Urinary bladder (tissue), 4 donors: ENCODE measurements around the gene DGUOK. TPM values are rescaled to one million over a fixed set of nuclear protein-coding genes. Genes with fewer than 3 reads are reported as not detected.

Experiments used
- DNase-seq: peaks from one replicate; pipeline ENCODE4 v3.0.0-alpha.2; 2015; ENCODE audit errors: extremely low spot score
- H3K27ac ChIP-seq: one replicate; pipeline ENCODE4 v1.5.1; 2013; ENCODE audit warnings: low read depth, mild to moderate bottlenecking, moderate library complexity
- H3K36me3 ChIP-seq: one replicate; pipeline ENCODE4 v1.6.1; 2013; ENCODE audit warnings: mild to moderate bottlenecking, moderate library complexity; ENCODE audit not compliant: insufficient read depth
- H3K4me1 ChIP-seq: one replicate; pipeline ENCODE4 v1.6.1; 2013; ENCODE audit warnings: mild to moderate bottlenecking, moderate library complexity; ENCODE audit not compliant: insufficient read depth
- H3K4me3 ChIP-seq: one replicate; pipeline ENCODE4 v1.5.1; 2013; ENCODE audit warnings: low read depth, low read length
- WGBS: extraction: QIAGEN DNeasy Blood & Tissue Kit; methylation state at CpG from one replicate; pipeline ENCODE4 v1.1.7; 2013; 5-methylcytosine and 5-hydroxymethylcytosine counted together
- polyA plus RNA-seq: library from polyadenylated mRNA; stranded (reverse); fragments of 200-250 nt; gene quantifications from one replicate; pipeline ENCODE4 v1.2.3, GENCODE V29; 2013
- total RNA-seq: library from RNA; depleted of rRNA; stranded (reverse); fragments of >200 nt; gene quantifications from one replicate; pipeline ENCODE4 v1.2.3, GENCODE V29; 2014
- donor health status: healthy with polysubstance abuse.
- donor health status: healthy.

The DGUOK gene
- total and polyA plus RNA-seq, 2 donors = 34.2 to 82.5 TPM

DNA sequence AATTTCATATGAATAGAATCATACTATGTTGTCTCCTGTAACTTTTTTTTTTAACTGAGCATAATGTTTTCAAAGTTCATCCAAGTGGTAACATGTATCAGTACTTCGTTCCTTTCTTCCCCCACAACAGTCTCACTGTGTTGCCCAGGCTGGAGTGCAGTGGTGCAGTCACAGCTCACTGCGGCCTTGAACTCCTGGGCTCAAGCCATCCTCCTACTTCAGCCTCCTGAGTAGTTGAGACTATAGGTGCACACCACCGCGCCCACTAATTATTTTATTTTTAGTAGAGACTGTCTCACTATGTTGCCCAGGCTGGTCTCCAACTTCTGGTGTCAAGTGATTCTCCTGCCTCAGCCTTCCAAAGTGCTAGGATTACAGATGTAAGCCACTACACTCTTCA is 34.6 kb downstream of the DGUOK start:
- Histone ChIP-seq H3K36me3 (peaks cover 6% of the 10 kb centered on the region), H3K4me1 (no peaks in the 10 kb centered on the region), H3K4me3 (no peak overlapping the region), H3K27ac (no peak overlapping the region)
- no peak for DNase-seq
- 96% methylated on average over 4 of the region's 4 CpGs for WGBS

DNA sequence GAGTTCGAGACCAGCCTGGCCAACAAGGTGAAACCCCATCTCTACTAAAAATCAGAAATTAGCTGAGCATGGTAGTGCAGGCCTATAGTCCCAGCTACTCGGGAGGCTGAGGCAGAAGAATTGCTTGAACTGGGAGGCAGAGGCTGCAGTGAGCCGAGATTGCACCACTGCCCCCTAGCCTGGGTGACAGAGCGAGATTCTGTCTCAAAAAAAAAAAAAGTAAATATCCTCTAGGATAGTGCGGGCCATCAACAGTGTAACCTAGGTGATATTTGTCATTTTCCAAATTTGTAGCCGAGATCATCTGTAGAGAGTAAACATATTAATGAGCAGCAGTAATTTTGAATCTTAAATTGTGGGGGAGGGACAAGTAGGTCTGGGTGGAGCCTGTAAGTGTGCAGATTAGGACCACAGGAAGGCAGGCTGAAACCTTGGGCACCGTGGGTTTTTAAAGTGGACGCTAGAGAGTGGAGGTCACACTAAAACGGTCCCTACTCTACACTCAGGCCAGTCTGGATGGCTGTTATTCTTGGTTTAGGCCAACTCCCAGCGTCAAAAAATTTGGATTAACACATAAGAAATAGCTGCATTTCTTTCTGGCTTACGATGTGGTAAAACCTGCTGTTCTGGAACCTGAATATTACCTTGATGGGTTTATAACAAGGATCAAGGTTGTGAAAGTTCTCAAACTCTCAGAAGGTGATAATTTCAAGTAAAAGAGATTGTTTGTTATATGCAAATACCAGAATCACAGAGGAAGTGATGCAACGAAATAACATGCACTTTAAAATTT is 35.3 kb downstream of the DGUOK start:
- H3K27ac ChIP-seq = no peak overlapping the region
- H3K4me3 ChIP-seq = no peak overlapping the region
- no peak for DNase-seq
- no peaks in the 10 kb centered on the region for H3K4me1 ChIP-seq
- WGBS = 87% methylated on average over 12 of the region's 12 CpGs
- peaks cover 6% of the 10 kb centered on the region for H3K36me3 ChIP-seq

DNA sequence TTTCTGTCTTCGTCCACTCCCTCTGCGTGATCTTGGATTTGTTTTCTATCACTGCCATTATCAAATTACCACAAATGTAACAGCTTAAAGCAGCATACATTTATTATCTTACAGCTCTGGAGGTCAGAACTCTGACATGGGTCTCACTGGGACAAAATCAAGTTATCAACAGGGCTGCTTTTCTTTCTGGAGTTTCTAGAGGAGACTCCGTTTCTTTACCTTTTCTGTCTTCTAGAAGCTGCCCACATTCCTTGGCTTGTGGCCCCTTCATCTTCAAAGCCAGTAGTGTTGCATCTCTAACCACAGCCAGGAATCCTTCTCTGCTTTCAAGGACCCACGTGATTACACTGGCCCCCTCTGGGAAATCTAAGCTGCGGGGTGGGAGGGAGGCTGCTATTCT is 36.1 kb downstream of the DGUOK start:
- no peak for DNase-seq
- Histone ChIP-seq H3K36me3 (peaks cover 6% of the 10 kb centered on the region), H3K4me1 (no peaks in the 10 kb centered on the region), H3K27ac (no peak overlapping the region), H3K4me3 (no peak overlapping the region)
- 92% methylated on average over 5 of the region's 5 CpGs for WGBS

DNA sequence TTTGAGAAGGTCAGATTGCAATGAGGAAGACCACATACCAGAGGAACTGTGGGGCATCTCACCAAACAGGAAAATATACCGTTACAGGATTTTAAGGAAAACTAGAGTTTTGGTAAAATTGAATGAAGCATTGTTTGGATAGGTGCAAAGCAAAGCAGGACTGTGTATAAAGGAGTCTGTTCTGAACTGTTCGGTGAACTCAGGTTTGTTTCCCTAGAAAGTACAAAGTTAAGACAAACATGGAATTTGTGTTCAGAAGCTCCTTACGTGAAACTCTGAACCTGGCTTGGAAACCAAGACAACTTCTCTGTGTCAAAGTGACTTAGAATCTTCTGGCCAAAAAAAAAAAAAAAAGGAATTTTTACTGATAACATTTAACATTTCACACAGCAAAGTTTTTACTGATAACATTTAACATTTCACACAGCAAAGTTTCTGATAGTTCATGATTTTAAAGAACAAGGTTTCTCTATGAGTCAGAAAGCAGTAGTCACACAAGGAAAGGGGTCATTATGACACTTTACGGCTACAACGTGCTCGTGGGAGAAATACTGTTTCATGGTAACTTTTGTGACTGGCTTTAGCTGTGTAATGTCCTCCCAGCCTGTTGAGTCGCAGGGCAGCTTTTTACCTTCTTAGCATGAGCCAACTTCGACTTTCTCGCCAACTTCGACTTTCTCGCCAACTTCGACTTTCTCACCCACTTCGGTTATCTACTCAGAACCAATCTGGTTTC is 36.9 kb downstream of the DGUOK start:
- Histone ChIP-seq H3K36me3 (peaks cover 3% of the 10 kb centered on the region), H3K4me1 (no peaks in the 10 kb centered on the region), H3K27ac (no peak overlapping the region), H3K4me3 (no peak overlapping the region)
- WGBS = 78% methylated on average over 13 of the region's 13 CpGs
- no peak for DNase-seq

DNA sequence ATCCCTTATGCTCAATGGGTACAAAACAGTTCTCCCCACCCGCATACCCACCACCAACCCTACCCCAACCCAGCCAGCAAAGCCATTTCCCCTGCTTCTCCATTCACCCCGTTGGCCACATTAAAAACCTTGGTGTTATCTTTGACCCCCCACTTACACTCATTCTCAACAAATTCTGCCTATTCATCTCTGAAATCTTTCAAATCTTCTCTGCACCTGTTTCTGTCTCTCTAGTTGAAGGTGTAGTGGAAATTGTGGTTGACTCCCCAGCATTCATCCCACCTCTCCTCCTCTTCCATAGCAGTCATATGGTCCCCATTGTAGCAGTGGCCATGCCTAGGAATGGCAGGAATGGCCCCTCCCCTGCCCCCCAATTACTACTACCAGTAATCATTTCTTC is 37.5 kb downstream of the DGUOK start:
- H3K27ac ChIP-seq = no peak overlapping the region
- no peaks in the 10 kb centered on the region for H3K36me3 ChIP-seq
- no peak overlapping the region for H3K4me3 ChIP-seq
- 87% methylated on average over 2 of the region's 2 CpGs for WGBS
- no peak for DNase-seq
- no peaks in the 10 kb centered on the region for H3K4me1 ChIP-seq

DNA sequence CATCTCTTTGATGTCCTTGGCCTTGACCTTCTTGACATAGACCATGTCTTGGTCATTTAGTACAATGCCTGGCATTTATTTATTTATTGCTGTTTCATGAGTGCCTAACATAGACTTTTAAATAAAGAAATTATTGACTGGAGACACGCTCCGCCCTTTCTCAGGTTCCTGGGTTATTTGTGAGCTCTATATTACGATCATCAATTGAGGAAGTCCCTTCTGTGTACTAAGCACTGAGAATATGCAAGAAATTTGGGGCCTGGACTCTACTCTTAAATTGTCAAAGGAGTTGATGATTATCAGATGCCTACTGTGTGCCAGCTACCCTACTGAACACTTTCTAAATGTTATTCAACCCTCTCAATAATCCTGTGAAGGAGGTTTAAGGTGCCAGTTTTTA is 38.4 kb downstream of the DGUOK start:
- Histone ChIP-seq H3K4me1 (no peaks in the 10 kb centered on the region), H3K4me3 (no peak overlapping the region), H3K27ac (no peak overlapping the region), H3K36me3 (no peaks in the 10 kb centered on the region)
- no peak for DNase-seq
- 95% methylated on average over 3 of the region's 3 CpGs for WGBS

DNA sequence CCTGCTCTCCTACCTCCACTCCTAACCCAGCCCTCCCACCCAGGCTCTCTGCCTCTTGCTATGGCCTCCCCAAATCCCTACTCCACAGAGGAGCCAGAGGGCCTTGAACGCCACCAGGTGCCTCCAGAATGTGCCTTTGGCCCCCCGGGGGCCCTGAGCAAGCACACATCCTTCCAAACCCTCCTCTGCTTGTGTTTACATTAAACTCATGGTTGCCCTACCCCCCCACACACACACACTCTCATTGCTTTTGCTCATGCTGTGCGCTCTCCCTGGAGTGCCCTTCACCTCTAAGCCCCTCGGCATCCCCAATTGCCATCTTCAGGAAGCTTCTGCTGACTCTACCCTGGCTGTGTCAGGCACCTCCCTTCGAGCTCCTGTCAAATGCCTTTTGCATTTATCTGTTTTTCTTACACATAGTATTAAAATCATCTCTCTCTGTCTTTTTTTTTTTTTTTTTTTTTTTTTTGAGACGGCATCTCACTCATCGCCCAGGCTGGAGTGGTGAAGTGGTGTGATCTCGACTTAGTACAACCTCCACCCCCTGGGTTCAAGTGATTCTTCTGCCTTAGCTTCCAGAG is 41.8 kb downstream of the DGUOK start:
- DNase-seq = no peak
- Histone ChIP-seq H3K4me1 (no peaks in the 10 kb centered on the region), H3K27ac (no peak overlapping the region), H3K36me3 (no peaks in the 10 kb centered on the region), H3K4me3 (no peak overlapping the region)
- 85% methylated on average over 8 of the region's 8 CpGs for WGBS

DNA sequence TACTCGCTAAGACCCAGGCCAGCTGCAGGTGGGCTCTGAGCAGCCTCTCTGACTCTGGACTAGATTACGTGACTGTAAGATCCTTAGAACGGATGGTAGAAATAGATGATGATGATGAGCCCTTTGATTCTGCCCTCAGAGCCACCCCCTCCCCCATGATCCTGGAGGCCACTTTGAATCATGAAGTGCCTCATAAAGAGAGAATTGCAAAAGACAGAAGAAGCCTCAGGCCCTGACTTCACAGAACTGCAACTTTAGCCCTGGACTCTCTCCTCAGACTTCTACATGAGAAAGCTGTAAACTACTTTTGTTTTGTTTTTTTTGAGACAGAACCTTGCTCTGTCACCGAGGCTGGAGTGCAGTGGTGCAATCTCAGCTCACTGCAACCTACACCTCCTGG is 42.7 kb downstream of the DGUOK start:
- 79% methylated on average over 4 of the region's 4 CpGs for WGBS
- DNase-seq = no peak
- no peaks in the 10 kb centered on the region for H3K36me3 ChIP-seq
- H3K4me1 ChIP-seq = no peaks in the 10 kb centered on the region
- H3K4me3 ChIP-seq = no peak overlapping the region
- H3K27ac ChIP-seq = no peak overlapping the region

DNA sequence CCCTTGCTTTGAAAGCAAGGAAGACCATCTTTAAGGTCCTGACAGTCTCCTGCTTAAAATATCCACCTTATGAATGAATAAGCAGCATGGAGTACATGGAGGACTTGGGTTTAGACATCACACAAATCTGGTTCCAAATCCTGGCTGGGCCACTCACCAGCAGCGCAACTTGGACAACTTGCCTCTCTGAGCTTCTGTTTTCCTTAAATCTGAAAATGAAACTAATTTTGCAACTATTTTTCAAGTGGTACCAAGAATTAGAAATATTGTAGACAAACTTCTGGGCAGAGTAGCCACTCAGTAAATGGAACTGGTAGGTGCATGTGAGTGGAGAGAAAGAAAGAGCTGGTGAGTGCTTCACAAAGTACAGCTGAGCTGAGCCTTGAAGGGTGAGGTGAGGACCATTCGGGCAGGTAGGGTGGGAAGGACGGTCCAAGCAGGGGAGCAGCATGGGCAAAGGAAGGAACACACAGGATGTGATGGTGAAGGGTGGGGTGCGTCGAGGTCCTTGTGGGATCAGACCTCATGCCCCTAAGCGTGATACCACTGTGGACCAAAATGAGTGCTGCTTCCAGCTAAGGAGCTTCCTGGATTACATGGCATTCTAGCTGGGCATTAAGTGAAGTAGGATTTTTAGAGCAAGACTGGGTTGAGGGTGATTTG is 43.6 kb downstream of the DGUOK start:
- Histone ChIP-seq H3K4me3 (no peak overlapping the region), H3K36me3 (no peaks in the 10 kb centered on the region), H3K4me1 (no peaks in the 10 kb centered on the region), H3K27ac (no peak overlapping the region)
- 90% methylated on average over 6 of the region's 6 CpGs for WGBS
- DNase-seq = no peak

DNA sequence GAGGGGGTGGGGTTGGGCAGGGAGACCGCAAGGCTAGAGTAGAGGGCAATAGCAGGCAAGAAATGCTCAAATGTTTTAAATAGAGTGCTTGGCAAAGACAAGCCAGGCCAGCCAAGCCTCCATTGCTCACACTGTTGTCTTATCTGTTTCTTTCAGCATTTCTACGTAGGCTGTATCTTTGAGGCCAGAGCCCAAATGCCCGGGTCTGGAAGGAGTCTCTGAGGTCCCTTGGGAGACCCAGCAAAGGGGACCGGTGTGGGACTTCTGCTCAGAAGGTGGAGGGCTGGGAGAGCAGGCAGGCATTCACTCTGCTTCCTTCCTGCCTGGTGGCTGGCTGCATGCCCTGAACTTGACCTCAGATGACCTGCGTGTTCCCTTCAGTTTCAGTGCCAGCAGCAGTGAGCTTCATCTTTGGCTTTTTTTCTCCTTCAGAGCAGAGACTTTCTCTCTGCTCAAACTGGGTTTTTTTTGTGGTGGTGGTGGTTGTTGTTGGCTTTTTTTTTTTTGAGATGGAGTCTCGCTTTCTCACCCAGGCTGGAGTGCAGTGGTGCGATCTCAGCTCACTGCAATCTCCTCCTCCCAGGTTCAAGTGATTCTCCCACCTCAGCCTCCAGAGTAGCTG is 44.3 kb downstream of the DGUOK start:
- Histone ChIP-seq H3K27ac (no peak overlapping the region), H3K4me1 (no peaks in the 10 kb centered on the region), H3K4me3 (no peak overlapping the region), H3K36me3 (no peaks in the 10 kb centered on the region)
- 33% methylated on average over 7 of the region's 7 CpGs for WGBS
- no peak for DNase-seq

DNA sequence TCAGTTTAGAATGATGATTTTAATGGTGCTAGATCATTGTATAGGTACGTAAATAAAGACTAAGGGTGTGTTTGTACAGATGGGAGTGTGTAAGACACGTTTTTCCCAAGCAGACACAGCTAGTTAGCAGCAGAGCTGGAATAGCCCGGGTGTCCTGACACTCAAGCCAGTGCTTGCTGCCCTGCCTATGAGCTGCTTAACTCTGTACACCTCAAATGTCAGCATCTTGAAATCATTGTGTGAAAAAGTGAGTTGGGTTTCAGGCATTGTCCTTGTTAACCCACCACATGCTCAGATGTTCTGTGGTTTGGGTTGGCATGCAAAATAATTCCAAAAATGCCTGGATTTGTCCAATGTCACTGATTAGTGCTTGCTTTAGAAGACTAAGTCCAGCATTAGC is 45.0 kb downstream of the DGUOK start:
- Histone ChIP-seq H3K4me3 (no peak overlapping the region), H3K4me1 (no peaks in the 10 kb centered on the region), H3K36me3 (no peaks in the 10 kb centered on the region), H3K27ac (no peak overlapping the region)
- WGBS = 69% methylated on average over 3 of the region's 3 CpGs
- DNase-seq = no peak

DNA sequence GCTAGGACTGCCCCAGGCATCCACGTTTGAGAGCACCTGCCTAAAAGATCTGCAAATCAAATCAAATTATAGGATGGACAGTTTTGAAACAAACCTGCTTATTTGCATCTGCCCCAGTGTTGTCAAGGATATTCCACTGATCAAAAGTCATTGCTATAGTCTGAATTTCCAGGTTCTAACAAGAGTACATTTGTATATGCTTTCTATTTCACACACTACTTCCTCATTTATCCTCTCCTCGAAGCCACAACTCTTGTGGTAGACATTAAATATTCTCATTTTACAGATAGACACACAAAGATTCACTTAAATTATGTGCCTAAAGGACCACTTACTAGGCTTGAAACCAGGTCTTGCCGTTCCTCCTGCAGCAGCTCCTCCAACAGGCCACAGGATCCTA is 46.2 kb downstream of the DGUOK start:
- H3K4me1 ChIP-seq = no peaks in the 10 kb centered on the region
- no peak overlapping the region for H3K27ac ChIP-seq
- H3K36me3 ChIP-seq = no peaks in the 10 kb centered on the region
- 70% methylated on average over 3 of the region's 3 CpGs for WGBS
- no peak overlapping the region for H3K4me3 ChIP-seq
- DNase-seq = no peak

DNA sequence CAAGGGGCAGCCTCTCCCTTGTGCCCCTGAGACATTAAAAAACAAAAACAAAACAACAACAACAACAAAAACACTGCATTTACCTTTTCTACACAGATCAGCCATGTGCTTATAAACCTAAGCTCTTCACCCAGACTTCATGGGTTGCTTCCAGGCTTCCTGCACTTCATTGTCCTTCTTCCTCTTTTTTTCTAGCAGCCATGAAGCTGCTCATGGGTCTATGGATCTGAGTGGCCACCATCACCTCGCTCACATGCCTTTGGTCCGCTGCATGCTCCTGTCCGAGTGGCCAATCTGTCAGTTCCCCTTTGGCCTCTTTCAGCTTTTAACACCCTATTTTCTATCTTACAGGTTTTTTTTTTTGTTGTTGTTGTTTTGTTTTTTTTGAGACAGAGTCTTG is 49.1 kb downstream of the DGUOK start:
- no peak overlapping the region for H3K4me3 ChIP-seq
- no peak overlapping the region for H3K27ac ChIP-seq
- H3K36me3 ChIP-seq = no peaks in the 10 kb centered on the region
- 92% methylated on average over 3 of the region's 3 CpGs for WGBS
- DNase-seq = no peak
- no peaks in the 10 kb centered on the region for H3K4me1 ChIP-seq
